K562 (cell line): ENCODE results near the gene MYH7. TPM values are rescaled to one million over a fixed set of nuclear protein-coding genes. Genes with fewer than 3 reads are reported as not detected.
"Not testable (repeated sequence)": the region's sequence is repeated elsewhere in the genome, so short reads cannot be mapped to it uniquely, and the experiment has no call there.

Source experiments
- ATAC-seq: fragments of 200-7000 bp; cut with Tn5 transposase; 3 replicates; pipeline ENCODE4 v1.9.1; 2020; ENCODE audit warnings: moderate library complexity
- BruUV-seq: library from RNA; stranded (reverse); fragments of 400-500 nt; replicated peaks from 2 replicates; lab custom pipeline; 2021; lab: Mats Ljungman, UMichigan
- CTCF ChIA-PET: fragments of 300-600 bp; formaldehyde crosslinking; extraction: SDS; loops from one replicate; lab custom pipeline; 2021; ENCODE audit warnings: low intra/inter-chr PET ratio; lab: Yijun Ruan, JAX
- POLR2A ChIA-PET: fragments of 300-600, 350-650 bp; sonication (Branson Sonifier 250); formaldehyde crosslinking; extraction: SDS; loops from one replicate; lab custom pipeline; 2021; ENCODE audit warnings: antibody characterized with exemption, inconsistent platforms; lab: Yijun Ruan, JAX
- DNase-seq, 4 experiments: peaks; one replicate each; pipeline versions ENCODE4 v3.0.0 to v3.0.0-alpha.2; 2011 to 2018; ENCODE audit warnings: low spot score in 3 of 4, mixed read lengths in 3 of 4; ENCODE audit errors: extremely low read depth in 1 of 4
- FAIRE-seq: peaks from 2 replicates; lab custom pipeline; 2011; peaks lifted over from hg19 to GRCh38; lab: Jason Lieb, UNC
- H2AFZ ChIP-seq: 2 replicates; pipeline ENCODE4 v1.6.0; 2011; ENCODE audit warnings: low read depth, low read length, control low read depth, inconsistent platforms
- H3K27ac ChIP-seq: fragments of 200-600 bp; 3 replicates; pipeline ENCODE4 v1.8.0; 2011; ENCODE audit warnings: low read depth, mild to moderate bottlenecking, control low read depth, inconsistent platforms, low read length, moderate library complexity, mixed read lengths; ENCODE audit errors: extremely low read depth
- H3K27me3 ChIP-seq, 2 experiments: fragments of 300-600 bp in 1 of 2; 2 replicates in 1 of 2; 3 replicates in 1 of 2; pipeline versions ENCODE4 v1.6.0 to v1.8.0; 2011; ENCODE audit warnings: inconsistent platforms in 2 of 2, low read length in 2 of 2, mild to moderate bottlenecking in 1 of 2, mixed read lengths in 1 of 2, moderate library complexity in 1 of 2; ENCODE audit not compliant: control insufficient read depth in 2 of 2, insufficient read depth in 2 of 2
- H3K36me3 ChIP-seq: fragments of 300-600 bp; 3 replicates; pipeline ENCODE4 v1.8.0; 2011; ENCODE audit warnings: mild to moderate bottlenecking, low read length, inconsistent platforms; ENCODE audit not compliant: control insufficient read depth, insufficient read depth
- H3K4me1 ChIP-seq, 2 experiments: fragments of 200-600 bp in 1 of 2; replicated peaks in 1 of 2; 2 replicates in 1 of 2; 3 replicates in 1 of 2; pipeline versions ENCODE4 v1.5.1 to v1.8.0; 2011; ENCODE audit warnings: inconsistent platforms in 2 of 2, low read length in 2 of 2, mild to moderate bottlenecking in 1 of 2, mixed read lengths in 1 of 2, moderate library complexity in 1 of 2; ENCODE audit not compliant: control insufficient read depth in 2 of 2, insufficient read depth in 2 of 2
- H3K4me2 ChIP-seq: 2 replicates; pipeline ENCODE4 v1.6.1; 2011; ENCODE audit warnings: low read length, control low read depth, inconsistent platforms, mixed read lengths; ENCODE audit not compliant: insufficient read depth
- H3K4me3 ChIP-seq: fragments of 200-600 bp; sonication (generic), shearing (Covaris generic); 2 replicates; pipeline ENCODE4 v1.5.1; 2016; ENCODE audit warnings: control low read depth, inconsistent platforms
- H3K79me2 ChIP-seq: fragments of 200-600 bp; 3 replicates; pipeline ENCODE4 v1.8.0; 2011; ENCODE audit warnings: low read length, inconsistent platforms; ENCODE audit not compliant: control insufficient read depth, insufficient read depth
- H3K9ac ChIP-seq, 2 experiments: 2 replicates each; pipeline versions ENCODE4 v1.6.0 to v1.6.1; 2011; ENCODE audit warnings: low read depth in 2 of 2, low read length in 2 of 2, control low read depth in 1 of 2, inconsistent platforms in 1 of 2, mild to moderate bottlenecking in 1 of 2, mixed read lengths in 1 of 2; ENCODE audit not compliant: insufficient read depth in 1 of 2
- H3K9me1 ChIP-seq: one replicate; pipeline ENCODE4 v1.6.0; 2011; ENCODE audit warnings: inconsistent platforms, mild to moderate bottlenecking, low read length, moderate library complexity; ENCODE audit not compliant: control insufficient read depth, insufficient read depth
- H3K9me3 ChIP-seq: replicated peaks from 2 replicates; pipeline ENCODE4 v1.5.1; 2011; ENCODE audit warnings: low read depth, low read length, inconsistent platforms; ENCODE audit not compliant: control insufficient read depth, insufficient read depth
- H4K20me1 ChIP-seq: replicated peaks from 2 replicates; pipeline ENCODE4 v1.6.1; 2011; ENCODE audit warnings: low read length, inconsistent platforms, mixed read lengths; ENCODE audit not compliant: control insufficient read depth, insufficient read depth
- CTCF ChIP-seq, 3 experiments: IDR thresholded peaks in 2 of 3; conservative IDR thresholded peaks in 1 of 3; 2 replicates each; pipeline ENCODE4 v1.5.1; 2011 to 2012; ENCODE audit warnings: low read length in 3 of 3, mild to moderate bottlenecking in 3 of 3, control low read depth in 2 of 3, improper control_type of control experiment in 1 of 3, inconsistent platforms in 1 of 3, low read depth in 1 of 3, mixed read lengths in 1 of 3, moderate library complexity in 1 of 3; ENCODE audit not compliant: insufficient read depth in 2 of 3
- RAD21 ChIP-seq, 2 experiments: fragments of 250-450 bp in 1 of 2; fragments of 450-650 bp in 1 of 2; sonication (Bioruptor Pico) in 1 of 2; formaldehyde crosslinking in 1 of 2; IDR thresholded peaks in 1 of 2; conservative IDR thresholded peaks in 1 of 2; 2 replicates each; pipeline versions ENCODE4 v1.4.0 to v1.8.0; 2020 to 2022; ENCODE audit warnings: mild to moderate bottlenecking in 2 of 2, moderate library complexity in 1 of 2
- WGBS: fragments of 100-300 bp; shearing (Covaris generic); methylation state at CpG from one replicate; pipeline ENCODE4 v1.1.6; 2016; ENCODE audit warnings: low coverage, mixed read lengths; ENCODE audit not compliant: insufficient coverage; ENCODE audit errors: missing lambda C conversion rate; 5-methylcytosine and 5-hydroxymethylcytosine counted together
- in situ Hi-C: fragments of 300-500 bp; cut with MboI; formaldehyde crosslinking; loops from 4 replicates; pipeline ENCODE4 v1.15.0; 2018; ENCODE audit warnings: inconsistent platforms, mixed read lengths
- intact Hi-C: fragments of 100-400 bp; cut with micrococcal nuclease; formaldehyde crosslinking; loops from 2 replicates; pipeline ENCODE4 v1.14.2; 2022
- polyA plus RNA-seq, 8 experiments: library from polyadenylated mRNA; depleted of rRNA in 4 of 8; stranded (reverse) in 5 of 8; unstranded in 3 of 8; fragments of >200 nt; fragmentation: Nextera tagmentation in 2 of 8; fragmentation: Illumina TruSeq in 1 of 8; extraction: Ambion mirVana in 2 of 8; extraction: Trizol in 1 of 8; gene quantifications; 2 replicates each; pipeline versions ENCODE4 v1.2.1 to v1.2.3, GENCODE V29; 2011 to 2014; ENCODE audit warnings: inconsistent platforms in 1 of 8, missing spikeins in 1 of 8
- total RNA-seq, 7 experiments: library from RNA; depleted of rRNA in 6 of 7; stranded (reverse); fragments of >200 nt in 6 of 7; fragmentation: Illumina TruSeq in 2 of 7; extraction: Trizol in 2 of 7; gene quantifications; 2 replicates each; pipeline versions ENCODE4 v1.2.1 to v1.2.3, GENCODE V29; 2011 to 2021; ENCODE audit warnings: low replicate concordance in 1 of 7

Gene MYH7
- total and polyA plus RNA-seq, 9 of the 15 experiments (the other 6 are each of a cell fraction or from before 2014, with no cell fraction given), result not detected

DNA sequence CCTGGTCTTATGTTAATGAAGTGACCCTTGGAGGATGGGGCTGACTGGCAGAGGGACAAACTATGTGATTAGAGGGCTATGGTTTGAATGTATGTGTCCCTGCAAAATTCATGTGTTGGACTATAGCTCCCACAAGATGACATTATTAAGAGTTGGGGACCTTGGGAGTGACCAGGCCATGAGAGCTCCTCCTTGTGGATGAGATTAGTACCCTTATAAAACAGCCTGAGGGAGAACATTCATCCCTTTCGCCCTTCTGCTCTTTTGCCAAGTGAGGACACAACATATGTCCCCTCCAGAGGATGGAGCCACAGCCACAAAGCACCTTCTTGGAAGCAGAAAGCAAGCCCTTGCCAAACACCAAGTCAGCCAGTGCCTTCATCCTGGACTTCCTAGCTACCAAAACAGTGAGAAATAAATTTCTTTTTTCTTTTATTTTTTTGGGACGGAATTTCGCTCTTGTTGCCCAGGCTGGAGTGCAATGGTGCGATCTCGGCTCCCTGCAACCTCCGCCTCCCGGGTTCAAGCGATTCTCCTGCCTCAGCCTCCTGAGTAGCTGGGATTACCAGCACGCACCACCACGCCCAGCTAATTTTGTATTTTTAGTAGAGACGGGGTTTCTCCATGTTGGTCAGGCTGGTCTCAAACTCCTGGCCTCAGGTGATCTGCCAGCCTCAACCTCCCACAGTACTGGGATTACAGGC lies 21.6 kb upstream of the MYH7 start:
- FAIRE-seq, result peak; percentile 65
- H3K27me3 ChIP-seq, CTCF ChIA-PET, H3K4me2 ChIP-seq, BruUV-seq, H3K79me2 ChIP-seq, H3K4me3 ChIP-seq, H3K9ac ChIP-seq, H3K9me1 ChIP-seq, in situ Hi-C loops, H3K36me3 ChIP-seq, H3K9me3 ChIP-seq, H4K20me1 ChIP-seq, H3K27ac ChIP-seq: not testable (repeated sequence)
- intact Hi-C loops, result loop anchor here (10.0 kb wide), 1 partner anchor 132 kb away; the partner anchor contains the start of gene PABPN1
- ATAC-seq, result peak; percentile 52; the same call in 2 of the 3 replicates
- H2AFZ ChIP-seq, result 0 out of 2 replicates have a peak overlapping the region, but pooled peaks have one; percentile 16
- POLR2A ChIA-PET, result interaction anchor here (0.7 kb wide), 1 partner anchor 20 kb away, joined by 3 read pairs; no protein-coding TSS in a partner anchor
- DNase-seq, result peak in 1 of 4 experiments; percentile 37
- TF ChIP-seq RAD21 (CRISPR knock-in tag; conservative IDR thresholded peaks at IDR 0.05 in 1 of 2, IDR thresholded peaks at IDR 0.05 in 1 of 2) (peak in 1 of 2 experiments; percentile 54; a peak in 2 of 4 replicates), CTCF (IDR thresholded peaks at IDR 0.05 in 2 of 3, conservative IDR thresholded peaks at IDR 0.05 in 1 of 3; ENCODE audit: insufficient read depth in 2 of 3, low read depth in 1 of 3, low read length in 3 of 3) (peak; percentile 37 to 47 (median 41); a peak in 3 of 6 replicates)
- H3K4me1 ChIP-seq, result peaks cover 3 to 10% of the 10 kb centered on the region in 2 experiments; a peak in 2 of 5 replicates
- WGBS, result 87% methylated on average over 6 of the region's 11 CpGs
